ENCODE data around the gene PRR20E. TPM values are rescaled to one million over a fixed set of nuclear protein-coding genes. Genes with fewer than 3 reads are reported as not detected.
"Not testable (repeated sequence)": the region's sequence is repeated elsewhere in the genome, so short reads cannot be mapped to it uniquely, and the experiment has no call there.

The PRR20E gene
- total RNA-seq, 1 donor from 2014 or later = not detected

- not testable (repeated sequence) for H3K4me1 Mint-ChIP-seq (ENCODE audit: unreplicated experiment); H3K27ac Mint-ChIP-seq (ENCODE audit: unreplicated experiment); H3K27me3 Mint-ChIP-seq (ENCODE audit: unreplicated experiment); H3K4me3 Mint-ChIP-seq (ENCODE audit: unreplicated experiment); H3K9me3 Mint-ChIP-seq (ENCODE audit: unreplicated experiment); DNase-seq (ENCODE audit: low spot score); H3K36me3 Mint-ChIP-seq (ENCODE audit: low read depth, unreplicated experiment)
Observed at GRCh38 chr13:57140235-57140968, 26.6 kb upstream of the PRR20E start, which contains the start of gene PRR20A. Gene PRR20A, plus strand, starts transcription at chr13:57140918. Its CDS starts 387 bp downstream, at chr13:57141305.

- H3K27ac Mint-ChIP-seq (ENCODE audit: unreplicated experiment); H3K4me1 Mint-ChIP-seq (ENCODE audit: unreplicated experiment); H3K27me3 Mint-ChIP-seq (ENCODE audit: unreplicated experiment); H3K9me3 Mint-ChIP-seq (ENCODE audit: unreplicated experiment); H3K4me3 Mint-ChIP-seq (ENCODE audit: unreplicated experiment); DNase-seq (ENCODE audit: low spot score); H3K36me3 Mint-ChIP-seq (ENCODE audit: low read depth, unreplicated experiment): not testable (repeated sequence)
Observed at GRCh38 chr13:57147188-57147587, 19.8 kb upstream of the PRR20E start, which contains the start of gene PRR20B. Gene PRR20B, plus strand, starts transcription at chr13:57147488. Its CDS starts 387 bp downstream, at chr13:57147875.

GRCh38 chr13:57148106-57148505 lies 18.9 kb upstream of the PRR20E start:
- H3K36me3 Mint-ChIP-seq (ENCODE audit: low read depth, unreplicated experiment); H3K4me1 Mint-ChIP-seq (ENCODE audit: unreplicated experiment); H3K27ac Mint-ChIP-seq (ENCODE audit: unreplicated experiment); H3K4me3 Mint-ChIP-seq (ENCODE audit: unreplicated experiment); H3K9me3 Mint-ChIP-seq (ENCODE audit: unreplicated experiment); H3K27me3 Mint-ChIP-seq (ENCODE audit: unreplicated experiment); DNase-seq (ENCODE audit: low spot score): not testable (repeated sequence)

GRCh38 chr13:57153761-57154160 lies 13.2 kb upstream of the PRR20E start, which contains the start of gene PRR20C:
Gene PRR20C, plus strand, starts transcription at chr13:57154061. Its CDS starts 387 bp downstream, at chr13:57154448.
- H3K27ac Mint-ChIP-seq (ENCODE audit: unreplicated experiment); H3K27me3 Mint-ChIP-seq (ENCODE audit: unreplicated experiment); H3K36me3 Mint-ChIP-seq (ENCODE audit: low read depth, unreplicated experiment); H3K9me3 Mint-ChIP-seq (ENCODE audit: unreplicated experiment); DNase-seq (ENCODE audit: low spot score); H3K4me3 Mint-ChIP-seq (ENCODE audit: unreplicated experiment); H3K4me1 Mint-ChIP-seq (ENCODE audit: unreplicated experiment): not testable (repeated sequence)

GRCh38 chr13:57160332-57160731 lies 6.7 kb upstream of the PRR20E start, which contains the start of gene PRR20D:
Gene PRR20D, plus strand, starts transcription at chr13:57160632. Its CDS starts 387 bp downstream, at chr13:57161019.
- H3K27me3 Mint-ChIP-seq (ENCODE audit: unreplicated experiment); DNase-seq (ENCODE audit: low spot score); H3K27ac Mint-ChIP-seq (ENCODE audit: unreplicated experiment); H3K4me3 Mint-ChIP-seq (ENCODE audit: unreplicated experiment); H3K4me1 Mint-ChIP-seq (ENCODE audit: unreplicated experiment); H3K9me3 Mint-ChIP-seq (ENCODE audit: unreplicated experiment); H3K36me3 Mint-ChIP-seq (ENCODE audit: low read depth, unreplicated experiment): not testable (repeated sequence)

- Mint-ChIP-seq H3K4me1 (ENCODE audit: unreplicated experiment) (no peaks in the 10 kb centered on the region), H3K36me3 (ENCODE audit: low read depth, unreplicated experiment) (no peaks in the 10 kb centered on the region), H3K27me3 (ENCODE audit: unreplicated experiment) (no peaks in the 10 kb centered on the region), H3K9me3 (ENCODE audit: unreplicated experiment) (no peaks in the 10 kb centered on the region), H3K27ac (ENCODE audit: unreplicated experiment) (no peak overlapping the region), H3K4me3 (ENCODE audit: unreplicated experiment) (no peak overlapping the region)
- no peak for DNase-seq (ENCODE audit: low spot score)
- no peak for TF ChIP-seq CTCF (IDR thresholded peaks at IDR 0.05; ENCODE audit: unreplicated experiment)
Observed at GRCh38 chr13:57191667-57192066, 24.7 kb downstream of the PRR20E start.

- H3K9me3 Mint-ChIP-seq (ENCODE audit: unreplicated experiment) = no peaks in the 10 kb centered on the region
- no peaks in the 10 kb centered on the region for H3K36me3 Mint-ChIP-seq (ENCODE audit: low read depth, unreplicated experiment)
- H3K4me1 Mint-ChIP-seq (ENCODE audit: unreplicated experiment) = no peaks in the 10 kb centered on the region
- DNase-seq (ENCODE audit: low spot score) = no peak
- no peak overlapping the region for H3K27ac Mint-ChIP-seq (ENCODE audit: unreplicated experiment)
- TF ChIP-seq CTCF (IDR thresholded peaks at IDR 0.05; ENCODE audit: unreplicated experiment) = no peak
- no peak overlapping the region for H3K4me3 Mint-ChIP-seq (ENCODE audit: unreplicated experiment)
- no peaks in the 10 kb centered on the region for H3K27me3 Mint-ChIP-seq (ENCODE audit: unreplicated experiment)
Observed at GRCh38 chr13:57212989-57213388, 46.0 kb downstream of the PRR20E start.

Other genes starting within 250 kb of the PRR20E start
- not detected for gene PRR20A, start 26.3 kb upstream of the PRR20E start, total RNA-seq (ENCODE audit: unreplicated experiment)
- gene PRR20B, start 19.7 kb upstream of the PRR20E start, total RNA-seq (ENCODE audit: unreplicated experiment) = not detected
- gene PRR20C, start 13.1 kb upstream of the PRR20E start, total RNA-seq (ENCODE audit: unreplicated experiment) = not detected
- gene PRR20D, start 6.6 kb upstream of the PRR20E start, total RNA-seq (ENCODE audit: unreplicated experiment) = not detected